GM04503 (cell line): ENCODE measurements around the gene CXCL12.

Source experiments
- DNase-seq: peaks from one replicate; pipeline ENCODE4 v3.0.0-alpha.2; 2012; ENCODE audit warnings: low read depth

The CXCL12 gene

GRCh38 chr10:44385026-44385695, at the start of gene CXCL12:
CXCL12 (minus strand) TSS chr10:44385097; CDS start chr10:44385005, 92 bp downstream.
- no peak for DNase-seq

DNA sequence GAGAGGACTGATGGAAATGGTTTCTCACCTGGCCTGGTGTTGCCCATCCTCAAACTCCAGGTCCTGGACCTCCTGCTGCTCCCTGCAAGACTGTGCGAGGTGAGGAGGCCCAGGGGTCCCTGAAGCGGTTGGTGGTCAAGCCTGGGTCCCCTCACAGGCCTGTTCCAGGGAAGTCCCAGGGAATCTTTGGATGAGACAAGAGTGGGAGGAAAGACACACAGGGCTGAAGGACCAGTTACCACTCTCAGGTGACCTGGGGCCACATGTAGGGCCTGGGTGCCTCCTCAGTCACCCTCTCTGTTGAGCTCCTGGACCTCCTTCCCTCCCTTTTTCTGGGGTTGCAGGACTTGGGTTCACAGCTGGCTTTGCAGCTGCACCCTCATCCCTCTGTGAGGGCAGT, 42.6 kb upstream of the CXCL12 start:
- no peak for DNase-seq

GRCh38 chr10:44427037-44427436, 42.1 kb upstream of the CXCL12 start:
- no peak for DNase-seq

DNA sequence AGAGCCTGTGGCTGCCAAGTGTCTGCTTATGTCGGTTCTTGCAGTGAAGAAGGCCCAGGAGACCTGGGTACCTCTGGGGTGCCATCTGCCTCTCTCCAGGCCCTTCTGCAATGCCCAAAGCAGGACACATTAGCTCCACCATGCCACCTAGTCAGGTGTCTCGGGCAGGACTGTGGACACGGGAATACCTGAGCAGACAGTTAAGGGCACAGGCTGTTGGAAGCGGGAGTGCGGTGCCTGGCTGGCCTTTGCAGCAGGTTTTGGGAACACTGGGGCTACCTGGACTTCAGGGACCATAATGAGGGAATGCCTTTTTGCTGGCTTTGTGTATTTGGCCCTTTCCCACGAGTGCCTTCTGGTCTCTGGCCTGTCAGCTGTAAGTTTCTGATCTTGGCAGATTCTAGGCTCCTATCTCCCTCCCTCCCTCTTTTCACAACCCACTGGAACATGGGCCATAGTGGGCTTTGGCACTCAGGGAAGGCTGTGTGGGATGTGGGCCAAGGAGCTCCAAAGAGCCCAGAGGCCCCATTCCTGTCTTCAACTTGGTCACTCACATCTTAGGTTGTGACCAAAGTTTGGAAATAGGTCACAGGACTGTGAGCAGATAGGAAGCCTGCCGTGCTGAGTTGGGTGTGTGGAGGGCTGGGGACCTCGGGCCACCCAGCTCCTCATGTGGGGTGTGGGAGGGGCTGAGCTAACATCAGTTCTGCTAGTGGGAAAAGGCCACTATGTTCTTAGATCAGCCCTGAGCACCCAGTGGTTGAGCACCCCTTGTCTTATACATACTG, 41.5 kb upstream of the CXCL12 start:
- DNase-seq, result no peak

GRCh38 chr10:44425466-44425865, 40.6 kb upstream of the CXCL12 start:
- no peak for DNase-seq

- no peak for DNase-seq
Measured at GRCh38 chr10:44424957-44425356, 40.1 kb upstream of the CXCL12 start.

- DNase-seq, result no peak
Measured at GRCh38 chr10:44424298-44424697, 39.4 kb upstream of the CXCL12 start.

DNA sequence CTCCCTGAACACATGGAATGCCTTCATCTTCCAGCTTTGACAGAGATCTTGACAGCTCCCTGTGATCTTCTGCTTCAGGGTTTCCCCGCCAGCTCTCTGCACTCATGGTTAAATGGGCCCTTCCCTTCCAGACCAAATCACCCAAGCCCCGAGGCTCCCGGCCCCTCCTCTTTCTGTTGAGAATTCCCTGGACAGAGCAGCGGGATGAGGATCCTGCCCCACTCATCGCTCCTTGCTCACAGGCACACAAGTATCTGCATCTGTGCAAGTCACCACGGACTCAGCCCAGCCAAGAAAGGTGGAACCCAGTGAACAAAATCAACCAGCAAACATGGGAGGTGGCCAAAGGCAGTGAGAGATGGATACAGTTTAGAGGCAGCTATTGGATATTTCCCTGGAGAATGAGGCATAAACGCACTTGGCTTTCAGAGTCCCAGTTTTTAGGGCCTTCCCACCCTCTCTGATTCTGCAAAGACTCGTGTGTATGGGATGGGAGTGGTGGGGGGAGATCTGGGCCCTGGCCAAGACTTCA, 37.7 kb upstream of the CXCL12 start:
- no peak for DNase-seq

GRCh38 chr10:44422153-44422552, 37.3 kb upstream of the CXCL12 start:
- DNase-seq, result no peak

DNA sequence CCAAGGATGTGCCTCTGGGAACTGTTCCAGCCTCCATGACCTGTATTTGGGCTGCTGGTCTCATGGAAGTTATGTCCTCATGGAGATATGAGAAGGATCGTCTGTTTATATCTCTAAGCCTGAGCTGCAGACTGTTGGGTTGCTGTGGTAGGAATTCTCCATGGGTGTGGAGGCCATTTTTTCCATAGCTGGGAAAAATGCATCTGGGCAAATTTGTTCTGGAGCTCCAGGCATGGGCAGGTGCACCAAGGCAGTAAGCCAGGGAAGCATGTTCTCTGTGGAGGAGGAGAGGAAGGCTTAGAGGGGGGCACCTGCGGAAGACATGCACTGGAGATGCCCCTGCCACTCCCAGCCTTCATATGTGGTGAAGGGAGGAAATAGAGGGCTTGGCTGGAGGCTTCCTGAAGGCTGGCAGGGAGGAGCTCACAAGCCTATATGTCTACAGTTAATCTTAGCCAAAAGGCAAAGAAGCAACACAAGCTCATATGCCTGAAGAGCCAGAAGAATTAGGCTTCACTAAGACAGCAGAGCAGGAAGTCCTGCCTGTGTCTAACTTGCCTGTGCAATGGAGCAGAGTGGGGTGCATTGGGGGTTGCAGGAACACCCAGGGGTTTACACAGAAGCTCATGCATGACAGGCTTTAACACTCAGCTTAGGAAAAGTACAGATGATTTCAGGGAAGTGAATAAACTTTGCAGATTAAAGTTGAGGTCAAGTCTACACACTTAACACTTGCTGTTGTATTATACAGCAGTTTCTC, 35.1 kb upstream of the CXCL12 start:
- no peak for DNase-seq

DNA sequence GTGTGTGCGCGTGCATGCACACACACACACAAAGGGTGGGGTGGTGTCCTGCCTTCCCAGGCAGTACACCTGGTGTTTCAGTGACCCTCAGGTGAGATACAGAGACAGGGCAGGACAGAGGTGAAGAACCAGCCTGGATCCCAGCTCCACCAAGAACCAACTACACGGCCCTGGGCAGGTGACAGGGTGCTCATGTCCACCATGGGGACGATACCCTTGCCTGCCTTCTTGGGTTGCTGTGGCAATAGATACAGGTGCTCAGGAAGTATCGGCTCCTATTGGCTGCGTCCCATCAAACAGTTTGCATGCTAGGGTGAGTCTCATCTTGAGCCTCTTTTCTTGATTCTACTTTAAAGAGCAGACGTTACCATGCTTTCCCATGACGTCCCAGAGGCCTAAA, 33.7 kb upstream of the CXCL12 start:
- no peak for DNase-seq

GRCh38 chr10:44417761-44418160, 32.9 kb upstream of the CXCL12 start:
- no peak for DNase-seq

GRCh38 chr10:44416936-44417335, 32.0 kb upstream of the CXCL12 start:
- no peak for DNase-seq

- no peak for DNase-seq
Measured at GRCh38 chr10:44416021-44416771, 31.3 kb upstream of the CXCL12 start.

- DNase-seq, result no peak
Measured at GRCh38 chr10:44415121-44415520, 30.2 kb upstream of the CXCL12 start.

- no peak for DNase-seq
Measured at GRCh38 chr10:44413416-44413815, 28.5 kb upstream of the CXCL12 start.

GRCh38 chr10:44411251-44411650, 26.4 kb upstream of the CXCL12 start:
- DNase-seq, result no peak

GRCh38 chr10:44404741-44405437, 20.0 kb upstream of the CXCL12 start:
- no peak for DNase-seq

DNA sequence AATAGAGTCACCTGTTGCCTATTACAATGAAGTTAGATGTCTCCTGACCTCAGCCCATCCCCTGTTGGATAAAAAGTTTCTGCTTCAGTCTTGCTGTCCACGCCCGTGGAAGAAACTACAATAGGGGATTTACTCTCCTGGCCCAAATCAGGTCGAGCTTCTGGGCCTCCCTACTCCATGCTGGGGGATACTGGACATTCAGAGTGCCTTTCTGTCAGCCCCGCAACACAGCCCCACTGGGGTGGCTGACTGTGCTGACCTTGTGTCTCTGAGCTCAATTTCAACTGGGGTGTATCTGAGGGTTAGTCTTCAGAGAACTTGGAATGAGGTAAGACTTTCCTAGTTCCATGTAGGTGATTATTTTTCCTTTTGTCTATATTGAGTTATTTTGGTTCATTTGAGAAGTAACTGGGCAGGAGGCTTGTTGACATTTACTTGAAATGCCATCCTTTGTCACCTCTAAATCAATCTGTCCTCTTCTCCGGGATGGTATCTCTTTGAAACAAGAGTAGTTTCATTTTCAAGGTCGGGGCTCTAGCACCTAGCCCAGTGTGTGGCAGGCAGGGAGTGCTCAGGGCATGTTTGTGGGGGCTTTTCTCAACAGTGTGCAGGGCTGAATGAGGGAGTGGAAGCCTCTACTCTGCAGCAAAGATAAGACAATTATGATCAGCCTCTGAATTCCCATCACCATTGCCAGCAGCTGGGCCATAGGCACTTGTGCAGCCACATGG, 17.7 kb upstream of the CXCL12 start:
- no peak for DNase-seq

DNA sequence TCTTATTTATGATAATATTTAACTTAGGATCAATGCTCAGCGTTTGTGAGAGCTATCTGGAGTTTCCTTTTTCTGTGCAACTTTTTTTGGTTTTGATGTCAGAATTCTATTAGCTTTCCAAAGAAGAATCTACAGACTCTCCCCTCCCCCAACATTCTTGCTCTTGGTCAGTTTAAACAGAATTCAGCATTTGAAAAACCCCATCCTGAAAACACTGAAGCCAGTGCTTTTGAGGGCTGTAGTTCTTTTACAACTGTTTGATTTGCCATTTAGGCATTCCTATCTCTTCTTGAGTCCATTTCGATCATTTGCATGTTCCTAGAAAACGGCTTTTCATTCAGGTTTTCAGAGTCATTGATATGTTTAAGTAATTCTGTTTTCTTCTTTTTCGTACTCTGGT, 15.6 kb upstream of the CXCL12 start:
- no peak for DNase-seq
